Right lobe of liver (tissue), 6 donors: ENCODE measurements around the gene APBA2. TPM values are rescaled to one million over a fixed set of nuclear protein-coding genes. Genes with fewer than 3 reads are reported as not detected.

Experiments used
- ATAC-seq, 4 donors: fragments of 200-7000 bp; cut with Tn5 transposase; one replicate each; pipeline ENCODE4 v1.9.1; 2020; ENCODE audit warnings: mild to moderate bottlenecking in 4 of 4, moderate library complexity in 4 of 4
- DNase-seq, 3 donors: peaks; one replicate each; pipeline ENCODE4 v3.0.0-alpha.2; 2020
- H3K27ac ChIP-seq, 3 donors: fragments of 200-600 bp; one replicate each; pipeline ENCODE4 v1.8.0; 2022
- H3K27me3 ChIP-seq, 2 donors: fragments of 200-600 bp; one replicate each; pipeline ENCODE4 v1.8.0; 2022
- H3K36me3 ChIP-seq, 4 donors: fragments of 200-600 bp; sonication (generic) in 1 of 4; one replicate each; pipeline versions ENCODE4 v1.5.1 to v1.8.0; 2017 to 2022; ENCODE audit warnings: control low read depth in 1 of 4
- H3K4me1 ChIP-seq, 4 donors: fragments of 200-600 bp; sonication (generic) in 1 of 4; one replicate each; pipeline versions ENCODE4 v1.5.1 to v1.8.0; 2017 to 2022; ENCODE audit warnings: control low read depth in 1 of 4
- H3K4me3 ChIP-seq, 3 donors: fragments of 200-600 bp; one replicate each; pipeline ENCODE4 v1.8.0; 2022
- H3K9me3 ChIP-seq, 4 donors: fragments of 200-600 bp; sonication (generic) in 1 of 4; one replicate each; pipeline versions ENCODE4 v1.5.1 to v1.8.0; 2017 to 2022; ENCODE audit warnings: control low read depth in 1 of 4
- CTCF ChIP-seq, 4 donors: fragments of 200-600 bp in 3 of 4; fragments of 450-650 bp in 1 of 4; IDR thresholded peaks; one replicate each; pipeline versions ENCODE4 v1.5.1 to v1.8.0; 2016 to 2022; ENCODE audit warnings: antibody characterized with exemption in 4 of 4, mild to moderate bottlenecking in 2 of 4
- POLR2A ChIP-seq: fragments of 450-650 bp; IDR thresholded peaks from one replicate; pipeline ENCODE4 v1.6.1; 2017; ENCODE audit warnings: antibody characterized with exemption, mild to moderate bottlenecking
- WGBS: methylation state at CpG from one replicate; pipeline ENCODE4 v1.1.6; 2018; ENCODE audit warnings: low coverage, low lambda C conversion rate; ENCODE audit not compliant: insufficient coverage; ENCODE audit errors: missing lambda C conversion rate; 5-methylcytosine and 5-hydroxymethylcytosine counted together
- intact Hi-C, 2 donors: fragments of 100-400 bp; cut with DNase I; formaldehyde crosslinking; loops; one replicate each; pipeline versions ENCODE4 v1.11.2 to v1.14.1; 2022
- total RNA-seq, 6 experiments: library from RNA; depleted of rRNA in 2 of 6; stranded (reverse); fragments of >200 nt in 2 of 6; fragmentation: NEBNext Ultra II Directional in 3 of 6; extraction: Animal tissue kit (Norgen Biotek cat#: 25700) in 3 of 6; gene quantifications; one replicate each; pipeline versions ENCODE4 v1.1.0 to v1.2.4, GENCODE V29; 2016 to 2023
- donor health status: DM: no; HTN: yes; CAD: no.
- donor health status: DM: no; HTN: no; CAD: no.
- donor health status: DM: no; HTN: no; CAD: no.
- donor health status: DM: no; HTN: yes; CAD: no.
- donor health status: DM: no; HTN: yes; CAD: no.

APBA2 gene
- total RNA-seq, 6 experiments from 2014 or later: 0.51 to 0.75 (median 0.69) TPM

- Histone ChIP-seq H3K27me3 (no peaks in the 10 kb centered on the region), H3K36me3 (no peaks in the 10 kb centered on the region), H3K4me3 (no peak overlapping the region), H3K27ac (no peak overlapping the region), H3K9me3 (no peaks in the 10 kb centered on the region), H3K4me1 (no peaks in the 10 kb centered on the region)
- no peak for DNase-seq
- TF ChIP-seq POLR2A (no peak), CTCF (IDR thresholded peaks at IDR 0.05) (no peak)
- intact Hi-C loops: no loop called here
- ATAC-seq: no peak
- WGBS: 83% methylated on average over 5 of the region's 5 CpGs
Measured at GRCh38 chr15:28902856-28903255, 17.1 kb downstream of the APBA2 start.

GRCh38 chr15:28903555-28903954, 17.8 kb downstream of the APBA2 start:
- Histone ChIP-seq H3K27me3 (no peaks in the 10 kb centered on the region), H3K4me1 (no peaks in the 10 kb centered on the region), H3K36me3 (no peaks in the 10 kb centered on the region), H3K4me3 (no peak overlapping the region), H3K9me3 (no peaks in the 10 kb centered on the region), H3K27ac (no peak overlapping the region)
- 62% methylated on average over 4 of the region's 8 CpGs for WGBS
- ATAC-seq: no peak
- TF ChIP-seq POLR2A (no peak), CTCF (IDR thresholded peaks at IDR 0.05) (no peak)
- DNase-seq: no peak
- intact Hi-C loops: no loop called here

- WGBS: 36% methylated on average over 9 of the region's 9 CpGs
- intact Hi-C loops: no loop called here
- H3K36me3 ChIP-seq: no peaks in the 10 kb centered on the region
- H3K9me3 ChIP-seq: no peaks in the 10 kb centered on the region
- no peaks in the 10 kb centered on the region for H3K27me3 ChIP-seq
- no peak overlapping the region for H3K4me3 ChIP-seq
- TF ChIP-seq POLR2A (no peak), CTCF (IDR thresholded peaks at IDR 0.05) (no peak)
- H3K4me1 ChIP-seq: no peaks in the 10 kb centered on the region
- peak in 1 of 4 donors; percentile 44 for ATAC-seq
- DNase-seq: peak in 1 of 3 donors; percentile 27
- no peak overlapping the region for H3K27ac ChIP-seq
Measured at GRCh38 chr15:28904003-28904402, 18.2 kb downstream of the APBA2 start.

- Histone ChIP-seq H3K27me3 (no peaks in the 10 kb centered on the region), H3K27ac (no peak overlapping the region), H3K4me1 (no peaks in the 10 kb centered on the region), H3K9me3 (no peaks in the 10 kb centered on the region), H3K36me3 (no peaks in the 10 kb centered on the region), H3K4me3 (no peak overlapping the region)
- DNase-seq (peak in 1 of 3 donors; percentile 22), ATAC-seq (peak in 3 of 4 donors; percentile 28 to 58 (median 58))
- intact Hi-C loops: no loop called here
- no peak for TF ChIP-seq CTCF (IDR thresholded peaks at IDR 0.05)
- no peak for TF ChIP-seq POLR2A
- WGBS: 43% methylated on average over 11 of the region's 11 CpGs
Measured at GRCh38 chr15:28904541-28905315, 19.0 kb downstream of the APBA2 start.
